ENCODE measurements around the gene FSHR. TPM values are rescaled to one million over a fixed set of nuclear protein-coding genes. Genes with fewer than 3 reads are reported as not detected.

FSHR gene
- total RNA-seq, 4 donors from 2014 or later, result not detected

DNA sequence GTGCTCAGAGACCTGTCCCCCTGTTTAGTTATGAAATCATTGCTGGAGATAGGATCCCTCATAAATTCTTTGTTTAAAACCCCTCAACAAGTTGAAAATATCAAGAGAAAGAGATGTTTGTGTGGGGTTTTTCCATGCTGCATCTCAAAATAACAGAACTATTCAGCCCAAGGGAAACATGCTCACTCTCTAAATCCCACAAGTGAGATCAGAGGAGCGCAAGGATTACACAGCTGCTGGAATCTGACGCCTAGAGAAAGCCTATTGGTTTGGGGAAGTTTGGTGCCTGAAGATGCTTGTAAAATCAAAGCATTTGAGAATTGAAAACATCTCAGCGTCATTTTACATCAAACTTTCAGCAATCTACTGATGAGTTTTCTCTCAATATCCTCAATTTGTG is 7.9 kb downstream of the FSHR start:
- no peak for TF ChIP-seq POLR2A (IDR thresholded peaks at IDR 0.05)
- intact Hi-C loops (cut with DNase I; ENCODE audit: low total_unique reads), result no loop called here
- no peak for DNase-seq (ENCODE audit: low spot score in 2 of 2)
- 53 to 61% methylated on average over 3 of the region's 3 CpGs for WGBS, 2 donors
- H3K4me3 ChIP-seq (ENCODE audit: low read depth, poor library complexity, severe bottlenecking), result no peak overlapping the region

DNA sequence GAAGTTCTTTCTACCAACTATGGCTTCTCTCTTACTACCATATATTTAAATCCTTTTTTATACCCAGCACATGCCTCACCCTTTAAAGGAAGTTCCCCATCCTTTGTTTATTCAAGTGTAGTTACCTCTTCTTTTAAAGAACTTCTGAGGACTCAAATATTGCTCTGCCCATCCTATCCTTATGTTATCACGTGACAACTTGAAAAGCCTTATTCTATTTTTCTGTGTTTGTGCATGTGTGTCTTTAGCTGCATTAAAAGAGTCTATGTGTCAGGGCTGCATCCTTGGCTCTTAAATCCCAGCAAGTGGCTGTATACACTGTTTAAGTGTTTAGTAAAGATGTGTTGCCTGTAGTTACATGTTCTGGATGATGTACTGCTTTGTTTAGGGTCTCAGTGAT is 22.5 kb downstream of the FSHR start:
- WGBS, 2 donors, result 74 to 80% methylated on average over 1 of the region's 1 CpG
- no peak for TF ChIP-seq POLR2A (IDR thresholded peaks at IDR 0.05)
- TF ChIP-seq, protein P1, sequence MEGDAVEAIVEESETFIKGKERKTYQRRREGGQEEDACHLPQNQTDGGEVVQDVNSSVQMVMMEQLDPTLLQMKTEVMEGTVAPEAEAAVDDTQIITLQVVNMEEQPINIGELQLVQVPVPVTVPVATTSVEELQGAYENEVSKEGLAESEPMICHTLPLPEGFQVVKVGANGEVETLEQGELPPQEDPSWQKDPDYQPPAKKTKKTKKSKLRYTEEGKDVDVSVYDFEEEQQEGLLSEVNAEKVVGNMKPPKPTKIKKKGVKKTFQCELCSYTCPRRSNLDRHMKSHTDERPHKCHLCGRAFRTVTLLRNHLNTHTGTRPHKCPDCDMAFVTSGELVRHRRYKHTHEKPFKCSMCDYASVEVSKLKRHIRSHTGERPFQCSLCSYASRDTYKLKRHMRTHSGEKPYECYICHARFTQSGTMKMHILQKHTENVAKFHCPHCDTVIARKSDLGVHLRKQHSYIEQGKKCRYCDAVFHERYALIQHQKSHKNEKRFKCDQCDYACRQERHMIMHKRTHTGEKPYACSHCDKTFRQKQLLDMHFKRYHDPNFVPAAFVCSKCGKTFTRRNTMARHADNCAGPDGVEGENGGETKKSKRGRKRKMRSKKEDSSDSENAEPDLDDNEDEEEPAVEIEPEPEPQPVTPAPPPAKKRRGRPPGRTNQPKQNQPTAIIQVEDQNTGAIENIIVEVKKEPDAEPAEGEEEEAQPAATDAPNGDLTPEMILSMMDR (IDR thresholded peaks at IDR 0.05), result no peak
- intact Hi-C loops (cut with DNase I; ENCODE audit: low total_unique reads), result no loop called here
- DNase-seq (ENCODE audit: low spot score in 2 of 2), result no peak
- no peak overlapping the region for H3K4me3 ChIP-seq (ENCODE audit: low read depth, poor library complexity, severe bottlenecking)

DNA sequence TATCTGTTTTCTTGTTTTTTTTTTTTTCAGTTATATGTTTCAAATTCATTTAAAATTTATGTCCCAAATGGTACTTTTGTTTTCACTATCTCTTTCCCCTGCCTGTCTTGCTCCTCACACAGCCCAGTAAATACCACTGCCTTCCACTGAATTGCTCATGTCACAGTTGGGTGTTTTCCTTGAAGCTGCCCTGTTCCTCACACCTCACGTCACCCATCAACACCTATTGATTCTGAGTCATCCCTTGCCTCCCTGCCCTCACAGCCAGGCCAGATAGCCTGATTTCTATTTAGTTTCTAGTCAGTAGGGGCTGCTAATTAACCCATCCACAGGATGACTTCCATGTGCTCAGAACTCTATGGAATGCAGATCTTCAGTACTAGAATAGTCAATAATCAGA is 25.3 kb downstream of the FSHR start:
- DNase-seq (ENCODE audit: low spot score in 2 of 2), result no peak
- TF ChIP-seq POLR2A (IDR thresholded peaks at IDR 0.05), result no peak
- intact Hi-C loops (cut with DNase I; ENCODE audit: low total_unique reads), result no loop called here
- H3K4me3 ChIP-seq (ENCODE audit: low read depth, poor library complexity, severe bottlenecking), result no peak overlapping the region
- 47 to 50% methylated on average over 1 of the region's 1 CpG for WGBS, 2 donors

DNA sequence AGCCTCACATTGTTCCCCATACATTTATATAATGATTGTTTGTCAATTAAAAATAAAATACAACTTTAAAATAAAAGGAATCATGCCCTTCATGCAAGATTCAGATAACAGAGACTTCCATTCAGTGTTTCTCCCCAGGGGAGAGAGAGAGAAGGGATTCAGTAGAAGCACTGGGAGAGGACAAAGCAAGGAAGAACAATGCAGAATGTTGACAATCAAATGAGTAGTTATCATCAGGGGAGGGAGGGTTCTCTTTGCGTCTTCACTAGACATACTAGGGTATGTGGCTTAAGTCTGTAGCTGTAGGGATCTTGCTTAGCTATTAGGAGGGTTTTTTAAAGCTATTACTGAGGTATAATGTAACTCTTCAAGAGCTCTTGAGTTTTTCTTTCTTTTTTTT is 30.7 kb downstream of the FSHR start:
- WGBS, 2 donors, result 0 to 83% methylated on average over 1 of the region's 1 CpG
- TF ChIP-seq, protein P1 (IDR thresholded peaks at IDR 0.05), result no peak
- TF ChIP-seq POLR2A (IDR thresholded peaks at IDR 0.05), result no peak
- H3K4me3 ChIP-seq (ENCODE audit: low read depth, poor library complexity, severe bottlenecking), result no peak overlapping the region
- no peak for DNase-seq (ENCODE audit: low spot score in 2 of 2)
- intact Hi-C loops (cut with DNase I; ENCODE audit: low total_unique reads), result loop anchor here (5.0 kb wide), 1 partner anchor 539 kb away; no protein-coding TSS in a partner anchor

DNA sequence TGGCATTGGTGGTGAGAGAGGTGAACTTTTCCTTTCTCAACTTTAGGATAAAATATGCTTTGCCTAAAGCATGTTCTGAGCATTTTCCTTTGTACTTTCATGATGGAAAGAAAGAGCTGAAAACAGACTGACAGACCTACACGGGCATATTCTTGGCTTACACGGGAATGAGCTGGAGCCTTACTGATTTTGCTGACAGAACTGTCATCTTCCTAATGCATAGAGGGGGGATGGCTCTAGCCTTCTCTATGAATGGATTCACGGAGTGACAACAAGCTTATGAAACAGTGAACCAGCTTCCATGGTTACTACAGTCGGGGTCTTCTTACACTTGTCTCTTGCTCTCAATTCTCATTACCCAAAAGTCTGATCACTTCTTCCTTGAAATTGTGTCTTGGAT is 32.2 kb downstream of the FSHR start:
- TF ChIP-seq POLR2A (IDR thresholded peaks at IDR 0.05), result no peak
- TF ChIP-seq, protein P1 (IDR thresholded peaks at IDR 0.05), result no peak
- intact Hi-C loops (cut with DNase I; ENCODE audit: low total_unique reads), result loop anchor here (5.0 kb wide), 1 partner anchor 540 kb away; no protein-coding TSS in a partner anchor
- DNase-seq (ENCODE audit: low spot score in 2 of 2), result no peak
- 71 to 75% methylated on average over 4 of the region's 4 CpGs for WGBS, 2 donors
- no peak overlapping the region for H3K4me3 ChIP-seq (ENCODE audit: low read depth, poor library complexity, severe bottlenecking)

DNA sequence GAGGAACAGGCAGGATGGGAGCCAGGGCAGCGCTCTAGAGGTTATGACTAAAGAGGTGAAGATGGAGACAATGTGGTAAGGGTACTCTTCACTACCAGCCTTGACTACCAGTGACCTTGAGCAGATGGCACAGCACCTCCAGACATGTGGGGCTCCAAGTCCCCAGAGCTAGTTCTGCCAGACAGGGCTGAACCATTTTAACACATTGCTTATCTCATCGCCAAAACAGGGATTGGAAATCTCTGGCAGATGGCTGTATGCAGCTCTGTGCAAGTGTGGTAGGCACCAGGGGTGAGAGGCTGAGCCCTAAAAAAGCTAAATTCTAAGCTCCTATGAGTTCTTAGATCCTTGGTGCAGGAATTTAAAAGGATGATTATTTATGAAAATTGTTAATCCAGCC is 41.3 kb downstream of the FSHR start:
- no peak for DNase-seq (ENCODE audit: low spot score in 2 of 2)
- no peak overlapping the region for H3K4me3 ChIP-seq (ENCODE audit: low read depth, poor library complexity, severe bottlenecking)
- no peak for TF ChIP-seq POLR2A (IDR thresholded peaks at IDR 0.05)
- WGBS, 2 donors, result 93 to 96% methylated on average over 2 of the region's 2 CpGs
- intact Hi-C loops (cut with DNase I; ENCODE audit: low total_unique reads), result no loop called here

DNA sequence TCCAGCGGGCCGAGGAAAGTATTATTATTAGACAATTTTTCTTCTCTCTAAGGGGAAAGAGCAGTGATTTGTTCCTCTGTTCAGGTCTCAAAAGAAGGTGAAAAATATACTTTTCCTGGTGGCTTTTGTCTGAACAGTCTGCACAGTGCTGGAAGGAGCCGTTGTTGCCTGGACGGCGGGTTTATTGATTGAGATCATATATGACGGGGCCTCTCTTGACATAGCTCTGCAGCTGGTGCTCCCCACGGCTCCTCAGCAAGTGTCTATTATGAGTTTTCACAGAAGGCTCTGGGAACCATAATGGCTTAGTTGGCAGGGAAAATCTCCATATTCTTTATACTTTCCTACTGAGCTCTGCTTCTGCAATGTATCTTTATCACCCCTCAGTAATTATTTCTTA is 42.9 kb downstream of the FSHR start:
- 90% methylated on average over 7 of the region's 7 CpGs for WGBS, 2 donors

More for the DNA sequence above, 42.9 kb downstream of the FSHR start:
- DNase-seq (ENCODE audit: low spot score in 2 of 2), result no peak
- intact Hi-C loops (cut with DNase I; ENCODE audit: low total_unique reads), result no loop called here
- H3K4me3 ChIP-seq (ENCODE audit: low read depth, poor library complexity, severe bottlenecking), result no peak overlapping the region
- TF ChIP-seq, protein P1 (IDR thresholded peaks at IDR 0.05), result no peak
- no peak for TF ChIP-seq POLR2A (IDR thresholded peaks at IDR 0.05)

Measured in lower leg skin (tissue), 4 donors.